Globus pallidus (tissue), 1 donor: ENCODE data around the gene GABRA4.
A peak's percentile ranks its signal among the peaks of the same experiment; 100 is the strongest.

Experiments
- DNase-seq: peaks from one replicate; pipeline ENCODE4 v3.0.0-alpha.2; 2015; ENCODE audit warnings: low spot score

GABRA4 gene

GRCh38 chr4:46927201-46927600 lies 66.2 kb downstream of the GABRA4 start:
- DNase-seq: no peak

GRCh38 chr4:46924789-46925529 lies 68.4 kb downstream of the GABRA4 start:
- no peak for DNase-seq

DNA sequence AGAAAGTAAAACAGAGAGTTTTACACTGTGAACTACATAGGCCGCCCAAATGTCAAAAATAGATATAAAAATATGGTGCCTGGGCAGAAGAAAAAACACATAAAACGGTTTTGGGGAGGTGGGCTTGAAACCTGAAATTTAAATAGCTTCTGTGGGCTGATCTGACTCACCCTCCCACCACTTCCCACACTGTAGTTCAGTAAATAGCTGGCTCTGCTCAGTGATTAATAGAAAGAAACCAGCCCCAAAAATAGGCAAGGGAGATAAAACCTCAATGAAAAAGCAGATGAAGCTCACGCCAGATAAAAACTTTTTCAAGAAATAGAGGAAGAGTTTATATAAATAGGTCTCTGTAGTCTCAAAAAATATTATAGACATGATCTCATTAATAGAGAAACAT lies 71.2 kb downstream of the GABRA4 start:
- DNase-seq: no peak

DNA sequence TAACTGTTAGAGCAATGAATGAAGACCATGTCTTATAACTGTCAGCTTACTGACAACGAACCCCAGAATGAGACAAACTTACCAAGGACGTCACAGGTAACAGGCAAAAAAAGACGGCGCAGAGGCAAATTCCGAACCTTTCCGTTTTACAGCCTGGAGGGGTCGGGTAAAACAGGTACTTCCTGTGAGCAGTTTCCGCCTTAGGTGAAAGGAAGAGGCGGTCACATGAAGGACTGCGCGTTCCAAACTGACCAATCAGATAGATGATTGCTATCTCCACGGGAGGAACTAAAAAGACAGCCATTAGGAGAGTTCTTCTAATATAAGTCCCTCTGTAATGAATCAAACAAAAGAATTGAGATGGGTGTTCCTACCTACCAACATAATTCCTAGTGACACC lies 84.3 kb downstream of the GABRA4 start, which contains the start of gene COX7B2:
Gene COX7B2, minus strand, starts transcription at position 168 of the 400 bp plus-strand sequence. CDS start 174,053 bp downstream, outside the sequence.
- DNase-seq: no peak

- no peak for DNase-seq
These were observed 85.2 kb downstream of the GABRA4 start for GRCh38 chr4:46908148-46908547.

DNA sequence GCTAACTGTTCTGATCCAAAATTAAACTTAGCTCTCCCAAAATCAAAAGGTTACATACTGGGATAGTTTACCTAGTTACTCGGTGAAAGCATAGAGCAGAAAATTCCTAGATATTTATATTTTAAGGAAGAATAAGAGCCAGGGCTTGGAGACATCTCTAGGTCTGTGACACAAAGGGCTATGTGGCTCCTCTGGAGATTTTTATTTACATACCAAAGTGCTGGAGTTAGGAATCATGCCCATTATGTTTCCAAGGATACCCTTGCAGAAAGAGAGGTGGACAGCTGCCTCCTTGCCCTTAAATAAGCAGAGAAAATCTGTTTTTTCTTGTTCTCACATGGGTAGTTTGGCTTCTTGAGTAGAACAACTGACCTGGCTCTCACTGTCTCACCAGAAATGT lies 93.3 kb downstream of the GABRA4 start:
- DNase-seq: no peak

DNA sequence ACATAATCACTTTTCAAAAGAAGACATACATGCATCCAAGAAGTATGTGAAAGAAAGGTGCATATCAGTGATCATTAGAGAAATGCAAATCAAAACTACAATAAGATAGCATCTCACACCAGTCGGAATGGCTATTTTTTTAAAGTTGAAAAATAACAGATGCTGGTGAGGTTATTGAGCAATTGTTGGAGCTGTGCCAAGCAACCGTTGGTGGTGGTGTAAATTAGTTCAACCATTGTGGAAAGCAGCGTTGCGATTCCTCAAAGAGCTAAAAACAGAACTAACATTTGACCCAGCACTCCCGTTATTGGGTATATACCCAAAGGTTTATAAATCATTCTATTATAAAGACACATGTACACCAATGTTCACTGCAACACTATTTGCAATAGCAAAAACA lies 98.6 kb downstream of the GABRA4 start:
- no peak for DNase-seq

DNA sequence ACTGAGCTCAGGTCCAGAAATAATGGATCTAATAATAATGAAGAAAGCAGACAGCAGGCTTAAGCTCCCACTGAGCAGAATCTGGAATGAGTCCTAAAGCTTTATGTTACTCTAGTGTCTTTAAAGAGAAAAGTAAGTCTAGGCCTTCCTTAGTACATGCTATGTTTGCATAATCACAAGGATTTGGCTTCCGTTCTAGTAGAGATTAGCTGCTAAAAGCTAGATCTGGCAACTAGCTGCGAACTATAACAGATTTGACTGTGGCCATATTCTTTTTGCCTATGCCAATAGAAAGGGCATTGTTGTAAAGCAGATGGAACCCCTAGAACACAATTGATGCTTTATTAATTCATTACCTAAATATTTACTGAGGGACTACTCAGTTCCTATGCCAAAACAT lies 103.3 kb downstream of the GABRA4 start:
- DNase-seq: no peak

- no peak for DNase-seq
These were observed 104.0 kb downstream of the GABRA4 start for GRCh38 chr4:46889410-46889809.

DNA sequence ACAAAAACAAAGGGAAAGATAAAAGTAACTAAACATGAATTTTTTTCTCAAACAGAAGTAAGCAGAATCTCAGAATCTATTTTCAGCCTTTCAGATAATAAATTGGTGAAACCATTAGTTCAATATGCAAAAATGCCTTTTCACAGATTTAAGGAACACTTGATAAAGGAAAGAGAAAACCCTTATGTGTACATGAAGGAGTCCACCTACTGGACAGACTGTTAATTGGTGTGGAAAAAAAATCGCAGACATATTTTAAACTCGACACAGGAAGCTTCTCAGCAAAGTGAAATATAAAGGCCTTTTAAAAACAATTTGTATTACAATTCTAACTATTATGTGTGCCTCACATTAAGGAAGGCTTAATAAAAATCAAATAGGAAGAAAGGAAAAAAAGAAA lies 106.7 kb downstream of the GABRA4 start:
- peak; percentile 5 for DNase-seq

GRCh38 chr4:46878641-46879040 lies 114.7 kb downstream of the GABRA4 start:
- DNase-seq: no peak

GRCh38 chr4:46874811-46875210 lies 118.6 kb downstream of the GABRA4 start:
- no peak for DNase-seq

DNA sequence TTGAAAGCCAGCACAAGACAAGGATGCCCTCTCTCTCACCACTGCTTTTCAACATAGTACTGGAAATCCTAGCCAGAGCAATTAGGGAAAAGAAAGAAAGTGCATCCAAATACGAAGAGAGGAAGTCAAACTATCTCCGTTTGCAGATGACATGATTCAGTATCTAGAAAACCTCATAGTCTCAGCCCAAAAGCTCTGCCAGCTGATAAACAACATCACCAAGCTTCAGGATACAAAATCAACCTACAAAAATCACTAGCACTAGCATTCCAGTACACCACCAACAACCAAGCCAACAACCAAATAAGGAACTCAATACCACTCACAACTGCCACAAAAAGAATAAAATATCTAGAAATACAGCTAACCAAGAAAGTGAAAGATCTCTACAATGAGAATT lies 123.0 kb downstream of the GABRA4 start:
- no peak for DNase-seq
